HG02623 (cell line): ENCODE measurements around the gene SERPINF2.
"Not testable (repeated sequence)": the region's sequence is repeated elsewhere in the genome, so short reads cannot be mapped to it uniquely, and the experiment has no call there.

Experiments
- ATAC-seq: cut with Tn5 transposase; IDR thresholded peaks from one replicate; pipeline ENCODE4 v1.9.1; 2021; ENCODE audit warnings: moderate library complexity; ENCODE audit not compliant: unreplicated experiment

SERPINF2 gene

DNA sequence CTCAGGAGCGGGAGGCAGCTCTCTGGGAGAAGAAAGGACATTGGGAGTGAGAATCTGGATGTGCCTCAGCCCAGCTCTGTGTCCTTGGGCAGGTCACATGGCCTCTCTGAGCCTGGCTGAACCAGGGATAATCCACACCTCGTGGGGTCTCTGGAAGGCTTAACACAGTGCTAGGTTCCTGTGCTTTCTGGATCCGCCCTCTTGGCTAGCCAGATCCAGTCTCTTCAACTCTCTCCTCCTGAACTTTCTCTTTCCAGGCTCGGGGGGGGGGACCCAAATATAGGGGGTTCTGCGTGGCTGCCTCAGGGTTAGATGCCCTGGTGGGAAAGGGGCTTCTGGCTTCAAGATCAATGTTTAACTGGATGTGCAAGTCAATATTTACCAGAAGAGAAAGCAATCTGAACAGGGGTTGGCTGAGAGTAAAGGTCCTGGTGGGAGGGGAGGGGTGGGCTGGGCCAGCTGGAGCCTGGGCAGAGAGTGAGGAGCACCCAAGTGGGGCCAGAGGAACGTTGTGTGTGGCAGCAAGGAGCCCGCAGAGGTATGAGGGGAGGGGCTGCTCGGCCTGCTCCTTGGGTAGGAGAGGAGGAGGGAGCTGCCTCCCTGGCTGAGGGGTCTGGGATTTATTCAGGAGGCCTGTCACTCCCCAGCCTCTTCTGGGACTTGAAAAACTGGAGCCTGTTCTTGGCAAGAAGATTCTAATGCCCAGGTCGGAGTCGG is at the start of gene SERPINF2:
Gene SERPINF2 (plus strand): TSS at position 501 of the 717 bp plus-strand sequence. CDS start 2,125 bp downstream, outside the sequence.
- ATAC-seq = no peak

DNA sequence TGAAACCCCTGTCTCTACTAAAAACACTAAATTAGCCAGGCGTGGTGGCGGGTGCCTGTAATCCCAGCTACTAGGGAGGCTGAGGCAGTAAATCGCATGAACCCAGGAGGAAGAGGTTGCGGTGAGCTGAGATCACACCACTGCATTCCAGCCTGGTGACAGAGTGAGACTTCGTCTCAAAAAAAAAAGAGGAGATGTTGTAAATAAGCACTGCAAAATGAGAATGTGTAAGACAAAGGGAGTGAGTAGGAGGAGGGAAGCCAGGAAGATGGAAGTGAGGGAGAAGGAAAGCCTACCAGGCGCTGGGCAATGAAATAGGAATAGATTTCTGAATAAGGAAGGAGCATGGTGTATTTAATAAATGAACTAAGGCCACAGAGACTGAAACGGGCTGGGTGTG is 49.3 kb upstream of the SERPINF2 start:
- no peak for ATAC-seq

DNA sequence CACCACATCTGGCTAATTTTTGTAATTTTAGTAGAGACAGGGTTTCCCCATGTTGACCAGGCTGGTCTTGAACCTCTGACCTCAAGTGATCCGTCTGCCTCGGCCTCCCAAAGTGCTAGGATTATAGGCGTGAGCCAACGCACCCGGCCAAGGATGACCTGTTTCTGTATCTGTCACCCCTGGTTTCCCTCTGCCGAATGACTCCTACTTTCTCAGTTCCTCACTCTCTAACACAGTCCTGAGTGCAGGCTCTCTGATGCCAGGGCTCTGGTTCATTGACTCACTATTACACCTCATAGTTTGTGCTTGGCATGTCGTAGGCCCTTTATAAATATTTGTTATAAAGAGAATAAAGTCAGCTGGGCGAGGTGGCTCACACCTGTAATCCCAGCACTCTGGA is 47.3 kb upstream of the SERPINF2 start:
- no peak for ATAC-seq

DNA sequence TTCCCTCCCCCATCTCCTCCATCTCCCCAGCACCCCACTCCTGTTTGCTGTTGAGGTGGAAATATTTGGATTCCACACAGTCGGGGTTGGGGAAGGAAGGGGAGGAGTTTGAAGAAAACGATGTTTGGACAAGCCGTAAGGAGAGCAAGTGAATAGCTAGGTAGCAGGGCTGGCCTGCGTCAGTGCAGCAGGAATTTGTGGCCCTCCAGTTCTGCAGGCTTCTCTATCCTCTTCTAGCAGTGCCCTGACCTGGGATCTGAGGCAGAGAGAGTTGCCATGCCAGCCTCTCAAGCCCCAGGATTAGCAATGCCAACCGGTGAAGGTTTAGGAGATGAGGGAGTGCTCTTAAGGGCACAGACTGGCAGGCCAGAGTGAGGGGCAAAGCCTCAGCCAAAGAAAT is 45.0 kb upstream of the SERPINF2 start:
- no peak for ATAC-seq

DNA sequence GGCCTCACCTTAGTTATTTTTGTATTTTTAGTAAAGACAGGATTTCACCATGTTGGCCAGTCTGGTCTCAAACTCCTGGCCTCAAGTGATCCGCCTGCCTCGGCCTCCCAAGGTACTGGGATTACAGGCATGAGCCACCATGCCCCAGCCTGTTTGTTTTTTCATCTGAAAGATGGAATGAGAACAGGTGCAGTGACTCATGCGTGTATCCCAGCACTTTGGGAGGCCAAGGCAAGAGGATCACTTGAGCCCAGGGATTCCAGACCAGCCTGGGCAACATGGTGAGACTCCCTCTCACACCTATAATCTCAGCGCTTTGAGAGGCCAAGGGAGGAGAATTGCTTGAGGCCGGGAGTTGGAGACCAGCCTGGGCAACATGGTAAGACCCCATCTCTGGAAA is 42.8 kb upstream of the SERPINF2 start:
- not testable (repeated sequence) for ATAC-seq

DNA sequence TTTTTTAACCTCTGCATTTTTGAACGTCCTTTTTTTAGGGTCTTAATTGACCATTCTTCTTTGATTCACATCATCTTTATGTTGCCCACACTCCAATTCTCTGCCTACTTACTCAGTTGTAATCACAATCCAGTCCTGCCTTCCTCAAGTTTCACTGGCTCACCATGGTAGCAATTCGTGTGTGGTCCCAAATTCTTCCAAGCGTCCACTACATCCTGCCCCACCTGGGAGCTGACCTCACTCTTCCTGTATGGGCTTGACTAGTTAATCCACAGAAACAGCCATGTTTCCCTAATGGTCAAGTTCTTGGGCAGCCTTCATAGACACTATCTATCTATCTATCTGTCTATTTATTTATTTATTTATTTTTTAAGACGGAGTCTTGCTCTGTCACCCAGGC is 39.6 kb upstream of the SERPINF2 start:
- no peak for ATAC-seq

DNA sequence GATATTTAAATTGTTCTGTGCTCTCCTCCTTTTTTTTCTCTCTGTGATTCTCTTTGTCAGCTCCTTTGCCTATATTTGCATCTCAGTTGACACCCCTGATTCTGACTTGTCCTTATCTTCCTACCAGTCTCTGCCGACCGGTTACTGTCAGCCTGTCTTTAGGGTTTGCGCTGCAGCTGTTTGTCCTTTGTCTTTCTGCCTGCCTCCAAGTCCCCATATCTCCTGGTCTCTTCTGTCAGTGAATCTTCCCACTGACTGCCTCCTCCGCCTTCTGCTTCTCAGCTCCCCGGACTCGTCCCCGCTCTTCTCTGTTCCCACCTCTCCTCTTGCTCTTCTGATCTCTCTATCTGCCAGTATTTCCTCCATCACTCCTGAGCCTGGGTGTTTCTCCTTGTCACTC is 37.7 kb upstream of the SERPINF2 start:
- no peak for ATAC-seq

DNA sequence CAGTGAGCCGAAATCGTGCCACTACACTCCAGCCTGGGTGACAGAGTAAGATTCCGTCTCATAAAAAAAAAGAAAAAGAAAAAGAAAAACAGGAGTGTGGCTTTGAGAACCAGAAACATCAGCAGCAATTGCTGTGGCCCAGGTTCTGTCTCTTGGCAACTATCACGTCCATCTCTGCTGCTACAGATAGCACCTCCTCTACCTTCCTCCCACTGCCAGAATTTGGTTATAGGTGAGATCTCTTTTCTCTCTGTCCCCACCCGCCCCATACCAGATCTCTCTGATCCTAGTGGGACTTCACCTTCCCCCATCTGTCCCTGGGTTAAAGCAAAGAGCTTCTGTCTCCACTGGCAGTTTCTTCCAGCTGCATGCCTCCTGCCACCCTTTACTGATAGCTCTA is 35.6 kb upstream of the SERPINF2 start:
- ATAC-seq = no peak

DNA sequence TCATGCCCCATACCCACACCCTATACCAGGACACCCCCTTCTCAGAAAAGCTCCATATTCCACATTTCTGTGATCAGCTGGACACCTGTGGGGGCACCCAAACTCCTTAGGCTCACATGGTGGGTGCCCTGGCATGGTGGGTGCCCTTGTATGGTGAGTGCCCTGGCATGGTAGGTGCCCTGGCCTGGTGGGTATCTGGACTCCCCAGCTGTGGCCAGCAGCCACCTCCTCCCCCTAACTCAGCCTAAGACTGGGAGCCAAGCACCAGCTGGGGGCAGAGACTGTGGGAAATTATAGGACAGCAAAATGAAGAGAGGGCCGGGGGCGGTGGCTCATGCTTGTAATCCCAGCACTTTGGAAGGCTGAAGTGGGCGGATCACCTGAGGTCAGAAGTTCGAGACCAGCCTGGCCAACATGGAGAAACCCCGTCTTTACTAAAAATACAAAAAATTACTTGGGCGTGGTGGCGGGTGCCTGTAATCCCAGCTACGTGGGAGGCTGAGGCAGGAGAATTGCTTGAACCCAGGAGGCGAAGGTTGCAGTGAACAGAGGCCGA is 33.8 kb upstream of the SERPINF2 start:
- not testable (repeated sequence) for ATAC-seq

DNA sequence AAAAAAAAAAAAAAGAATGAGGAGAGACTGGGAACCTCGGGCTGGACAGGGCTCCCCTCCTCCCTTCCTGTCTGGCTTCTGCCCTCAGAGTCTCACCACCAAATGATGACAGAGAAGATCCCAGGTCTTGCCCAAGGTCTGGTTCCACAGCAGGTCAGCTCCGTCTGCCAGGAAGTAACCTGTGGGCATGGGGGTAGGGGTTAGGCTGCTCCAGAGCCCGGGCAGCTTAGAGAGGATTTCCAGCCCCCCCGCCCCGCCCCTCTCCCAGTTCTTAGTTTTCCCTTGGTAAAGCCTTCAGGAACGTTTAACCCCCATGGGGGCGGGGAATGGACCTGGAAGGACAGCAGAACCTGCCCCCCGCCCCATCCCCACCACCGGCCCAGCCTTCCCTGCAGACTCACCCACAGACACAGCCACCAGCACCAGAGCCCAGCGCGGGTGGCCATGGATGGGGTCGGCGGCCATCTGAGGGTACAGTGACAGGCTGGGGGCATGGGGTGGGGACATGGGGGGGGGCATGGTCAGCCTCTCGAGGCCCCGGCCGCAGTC is 33.2 kb upstream of the SERPINF2 start:
- no peak for ATAC-seq

DNA sequence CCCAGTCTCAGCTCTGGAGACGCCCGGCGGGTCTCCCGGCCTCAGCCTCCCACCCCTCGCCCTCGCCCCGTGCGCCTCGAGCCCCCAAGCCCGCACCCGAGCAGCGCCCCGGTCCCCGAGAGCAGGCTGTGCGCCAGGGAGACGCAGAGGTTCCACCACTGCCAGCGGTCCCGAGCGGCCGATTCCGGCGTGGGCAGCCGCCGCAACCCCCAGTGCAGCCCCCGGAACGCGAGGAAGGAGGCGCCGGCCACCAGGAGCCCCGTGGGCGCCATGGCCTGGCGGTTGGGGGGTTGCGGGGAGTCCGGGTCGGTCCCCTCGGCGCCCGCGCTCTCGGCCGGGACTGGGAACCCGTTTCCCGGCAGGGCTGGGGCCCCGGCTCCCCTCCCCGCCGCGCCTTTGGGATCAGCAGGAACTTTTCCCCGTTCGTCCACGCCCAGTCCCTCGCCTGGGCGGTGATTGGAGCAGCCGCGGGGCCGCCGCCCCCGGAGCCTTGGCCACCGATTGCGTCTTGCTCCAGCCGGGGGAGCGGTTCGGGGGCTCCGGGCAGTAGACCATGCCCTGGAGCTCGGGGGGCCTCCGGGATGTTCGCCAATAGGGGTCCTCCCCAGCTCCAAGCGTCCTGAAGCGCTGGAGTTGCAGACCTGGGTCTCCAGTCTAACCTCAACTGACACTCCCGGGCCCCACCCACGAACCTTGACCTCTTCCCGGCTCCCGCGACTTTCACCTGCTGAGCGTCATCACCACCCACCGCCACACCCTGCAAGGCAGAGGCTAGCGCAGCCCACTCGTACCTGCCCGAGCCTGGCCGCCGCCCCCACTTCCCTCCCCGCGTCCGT is 32.5 kb upstream of the SERPINF2 start, which contains the start of gene TLCD2:
Gene TLCD2 (minus strand): TSS at position 407 of the 836 bp plus-strand sequence. CDS start 135 bp downstream, at position 272.
- ATAC-seq = no peak

DNA sequence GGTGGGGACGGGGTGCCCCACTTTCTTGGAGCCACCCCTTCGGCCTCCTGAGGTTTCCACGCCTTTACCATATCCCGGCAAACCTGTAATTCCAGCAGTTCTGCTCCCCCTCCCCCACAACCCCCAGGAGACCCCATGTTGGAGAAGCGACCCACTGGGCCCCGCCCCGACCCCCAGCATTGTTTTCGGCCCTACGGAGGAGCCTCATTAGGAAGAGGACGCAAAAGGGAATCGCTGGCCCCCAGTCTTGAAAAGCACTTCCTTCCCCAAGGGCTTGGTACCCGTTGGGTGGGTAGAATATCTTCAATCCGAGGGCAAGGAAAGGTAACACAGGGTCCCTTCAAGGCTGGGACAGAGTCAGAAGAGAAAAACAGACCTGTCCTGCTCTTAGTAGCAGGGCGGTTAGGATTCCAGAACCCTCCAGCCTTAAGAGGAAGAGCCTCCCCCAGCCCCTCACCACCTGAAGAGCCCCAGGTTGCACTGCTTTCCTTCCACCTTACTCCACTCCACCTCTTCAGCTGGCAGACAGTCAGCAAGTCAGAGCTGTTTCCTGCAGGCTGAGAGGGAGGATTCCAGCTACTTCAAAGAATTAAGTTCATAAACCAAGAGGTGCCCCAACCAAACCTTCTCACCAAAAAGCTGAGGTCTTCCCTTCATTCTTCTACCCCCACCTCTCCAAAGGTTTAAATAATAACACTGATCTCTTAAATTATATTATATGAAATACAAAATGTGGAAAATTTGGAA is 31.7 kb upstream of the SERPINF2 start:
- no peak for ATAC-seq

DNA sequence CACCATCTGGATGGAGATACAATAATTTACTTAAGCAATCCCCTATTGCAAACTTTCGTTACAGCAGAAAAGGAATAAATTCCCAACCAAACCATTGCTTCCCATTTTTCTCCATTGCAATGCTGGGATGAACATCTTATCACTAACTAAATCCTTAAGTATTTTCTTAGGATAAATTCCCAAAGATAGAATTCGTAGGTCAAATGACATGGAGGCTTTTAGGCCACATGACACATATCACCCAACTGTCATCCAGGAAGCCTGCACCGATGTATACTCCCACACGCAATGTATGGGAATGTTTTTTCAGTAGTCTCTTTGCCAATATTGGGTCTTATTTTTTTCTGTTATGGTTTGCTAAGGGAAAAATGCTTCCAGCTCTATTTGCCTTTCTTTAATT is 30.9 kb upstream of the SERPINF2 start:
- no peak for ATAC-seq

DNA sequence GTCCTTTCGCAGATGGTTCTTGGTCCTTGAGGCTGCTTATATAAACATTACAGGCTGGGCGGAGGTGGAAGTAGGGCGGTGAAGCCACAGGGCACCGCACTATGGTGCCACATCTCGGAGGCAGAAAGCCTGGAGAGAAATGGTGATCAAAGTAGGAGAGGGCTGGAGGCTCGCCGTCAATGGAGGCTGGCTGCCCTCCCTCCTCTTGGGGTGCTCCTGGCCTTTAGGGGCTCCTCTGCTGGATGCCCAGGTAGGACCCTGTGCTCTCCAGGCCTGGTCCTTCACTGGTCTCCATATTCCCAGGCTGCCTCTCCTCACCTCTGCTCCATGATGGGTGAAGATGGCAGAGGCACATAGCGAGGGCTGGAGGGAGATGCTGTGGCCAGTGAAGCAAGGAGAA is 30.4 kb upstream of the SERPINF2 start:
- ATAC-seq = no peak

DNA sequence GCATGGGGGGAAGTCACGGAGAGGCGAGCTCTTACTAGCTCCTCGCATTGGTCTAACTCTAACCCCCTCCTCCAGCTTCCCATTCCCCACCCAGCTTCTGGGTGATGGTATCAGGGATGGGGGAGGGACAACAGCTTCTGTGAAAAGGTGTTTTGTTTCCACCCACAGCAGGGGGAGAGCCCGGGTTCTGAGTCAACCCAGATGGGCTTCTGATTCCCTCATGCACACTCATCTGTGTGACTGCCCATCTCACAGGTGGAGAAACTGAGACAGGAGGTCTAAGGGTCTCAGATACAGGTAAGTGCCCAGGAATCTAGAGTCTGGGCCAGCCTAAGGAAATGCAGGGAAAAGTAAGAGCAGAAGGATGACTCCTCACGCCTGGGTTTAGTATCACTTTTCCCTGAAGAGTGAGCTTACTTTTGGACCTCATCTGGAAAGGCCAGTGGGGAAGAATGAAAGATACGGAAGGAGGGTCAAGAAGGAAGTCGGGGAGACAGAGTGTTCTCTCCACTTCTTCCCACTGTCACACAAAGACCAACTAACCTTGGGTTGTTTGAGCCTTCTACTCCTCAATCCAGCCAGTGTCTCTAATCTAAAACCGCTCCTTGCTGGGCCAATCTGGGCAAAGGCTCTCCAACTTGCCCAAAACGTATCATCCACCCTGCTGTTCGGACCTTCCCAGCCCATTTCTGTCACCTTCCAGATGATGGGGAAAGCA is 29.4 kb upstream of the SERPINF2 start:
- ATAC-seq = no peak

DNA sequence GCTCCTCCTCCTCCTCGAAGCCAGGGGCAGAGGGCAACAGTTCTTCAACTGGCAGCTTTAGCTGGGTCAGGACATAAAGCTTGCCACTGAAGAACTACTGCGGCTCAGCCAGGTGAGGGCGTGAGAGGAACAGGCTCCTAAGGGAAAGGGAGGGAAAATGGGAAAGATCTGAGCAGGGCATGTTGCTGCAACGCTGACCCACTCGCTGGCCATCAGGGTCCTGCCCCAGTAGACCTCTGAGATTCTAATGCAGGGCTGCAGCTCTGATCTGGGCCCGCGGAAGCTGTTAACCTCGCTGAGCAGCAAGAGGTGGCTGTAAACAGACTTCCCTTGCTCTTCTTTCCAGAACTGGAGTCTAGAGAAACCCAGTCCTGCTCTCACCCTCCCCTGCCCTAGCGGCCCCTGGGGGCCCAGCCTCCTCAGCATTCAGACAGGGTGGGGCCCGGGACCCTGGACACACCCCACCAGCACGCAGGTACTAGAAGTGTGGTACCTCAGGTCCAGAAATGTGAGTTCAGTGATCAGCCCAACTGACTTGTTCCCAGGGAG is 28.7 kb upstream of the SERPINF2 start:
- ATAC-seq = no peak

DNA sequence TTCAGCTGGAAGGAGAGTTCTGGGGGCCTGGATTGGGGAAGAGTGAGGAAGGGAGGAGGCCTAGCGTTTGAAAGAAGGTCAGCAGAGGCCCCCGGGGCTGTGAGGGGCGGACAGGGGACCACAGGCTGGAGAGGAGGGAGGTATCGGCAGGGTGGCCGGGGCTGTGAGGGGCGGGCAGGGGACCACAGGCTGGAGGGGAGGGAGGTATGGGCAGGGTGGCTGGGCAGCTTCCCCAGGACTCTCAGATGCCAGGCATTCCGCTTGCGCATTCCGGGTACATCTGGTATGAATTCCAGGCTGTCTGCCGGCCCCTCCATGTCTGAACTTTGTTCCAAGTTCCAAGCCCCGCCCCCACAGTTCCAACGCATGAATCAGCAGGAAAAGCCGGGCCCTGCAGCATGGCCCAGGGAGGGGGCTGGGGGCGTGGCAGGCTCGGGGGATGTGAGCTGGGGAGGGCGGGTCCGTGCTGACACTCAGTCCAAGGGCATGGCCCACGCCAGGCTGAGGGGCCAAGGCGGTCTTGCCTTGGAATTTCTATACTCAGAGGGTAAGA is 28.2 kb upstream of the SERPINF2 start:
- no peak for ATAC-seq

DNA sequence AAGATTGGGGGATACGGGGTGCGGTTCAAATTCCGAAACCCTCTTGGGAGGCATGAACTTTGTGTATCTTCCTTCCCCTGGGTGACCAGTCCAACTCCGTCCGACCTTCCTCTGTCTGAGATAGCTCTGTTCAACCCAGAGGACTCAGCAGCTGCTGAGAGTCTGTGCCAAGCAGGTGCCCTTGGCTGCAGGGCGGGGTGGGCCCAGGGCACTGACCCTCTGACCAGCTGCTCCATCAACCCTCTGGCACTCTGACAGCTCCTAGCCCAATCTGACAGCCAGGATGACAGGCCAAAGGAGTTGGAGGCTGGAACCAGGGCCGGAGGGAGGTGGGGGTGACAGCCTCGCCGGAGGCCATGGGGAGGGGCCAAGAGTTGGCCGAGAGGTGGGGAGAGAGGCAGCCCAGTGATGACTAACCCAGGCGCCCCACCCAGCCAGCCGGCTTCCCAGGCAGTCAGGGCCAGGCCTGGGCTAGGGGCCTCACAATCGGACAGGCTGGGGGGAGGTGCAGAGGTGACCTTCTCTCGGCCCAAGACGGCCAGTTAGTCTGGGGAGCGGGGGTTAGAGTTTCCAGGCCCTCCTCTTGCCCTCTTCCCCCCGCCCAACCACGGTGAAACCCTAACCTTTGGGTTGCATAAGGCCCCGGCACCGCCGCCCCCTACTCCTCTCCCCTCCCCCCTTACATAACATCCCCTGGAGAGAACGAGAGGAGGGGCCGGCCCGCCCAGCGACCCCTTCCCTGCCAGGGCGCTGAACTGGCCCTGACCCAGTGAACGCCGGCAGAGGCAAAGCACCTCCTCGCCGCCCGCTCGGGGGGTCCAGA is 27.5 kb upstream of the SERPINF2 start:
- no peak for ATAC-seq

DNA sequence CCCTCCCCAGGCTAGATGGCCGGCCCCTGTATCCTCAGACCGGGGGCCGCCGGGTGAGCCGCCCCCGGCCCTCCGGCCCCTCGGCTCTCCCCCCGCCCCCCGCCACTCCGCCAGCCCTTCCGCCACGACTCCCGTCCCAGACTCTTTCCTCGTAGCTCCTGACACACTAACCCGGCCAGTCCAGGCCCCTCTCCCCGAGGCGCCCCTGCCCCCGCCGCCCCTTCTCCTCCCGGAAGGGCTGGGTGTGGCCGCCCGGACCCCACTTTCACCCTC is 26.9 kb upstream of the SERPINF2 start:
- no peak for ATAC-seq
